OCI-LY1 (cell line): Measurements from ENCODE around the gene CSMD2.

ENCODE experiments used
- CTCF ChIP-seq: fragments of 200-600 bp; sonication (generic), shearing (Covaris generic); IDR thresholded peaks from 2 replicates; pipeline ENCODE4 v1.5.1; 2017; ENCODE audit warnings: mild to moderate bottlenecking, antibody characterized with exemption, low read length, moderate library complexity, mixed read lengths
- EZH2 ChIP-seq: fragments of 200-600 bp; sonication (generic), shearing (Covaris generic); IDR thresholded peaks from 2 replicates; pipeline ENCODE4 v1.8.0; 2017; ENCODE audit warnings: borderline replicate concordance, mixed run types, mild to moderate bottlenecking, antibody characterized with exemption, low read length, moderate library complexity, mixed read lengths

GRCh38 chr1:33633019-33633801, 531.8 kb downstream of the CSMD2 start:
- TF ChIP-seq CTCF (peak; percentile 99), EZH2 (no peak)
